ENCODE measurements around the gene TET3.
"Not testable (repeated sequence)": the region's sequence is repeated elsewhere in the genome, so short reads cannot be mapped to it uniquely, and the experiment has no call there.

TET3 gene

GRCh38 chr2:73984203-73984921 lies at the start of gene TET3:
Gene TET3, plus strand, starts transcription at chr2:73984910. Its CDS starts 1,494 bp downstream, at chr2:73986404.
- H3K9me3 ChIP-seq (ENCODE audit: control insufficient read depth, low read length): no peaks in the 10 kb centered on the region
- H3K27me3 ChIP-seq (replicated peaks; ENCODE audit: control insufficient read depth, insufficient read depth, low read length): peaks cover 9% of the 10 kb centered on the region
- DNase-seq (ENCODE audit: low read depth): peak; percentile 63
- no peaks in the 10 kb centered on the region for H3K36me3 ChIP-seq (ENCODE audit: control insufficient read depth, insufficient read depth, low read length, severe bottlenecking)
- peak within 1 kb of the TSS; percentile 79 for H3K4me3 ChIP-seq (ENCODE audit: low read length)
- H3K4me1 ChIP-seq (ENCODE audit: control insufficient read depth, insufficient read depth, low read length): peaks cover 36% of the 10 kb centered on the region
- peak within 1 kb of the TSS; percentile 78 for H3K9ac ChIP-seq (ENCODE audit: low read length)

- Histone ChIP-seq H3K27me3 (replicated peaks; ENCODE audit: control insufficient read depth, insufficient read depth, low read length) (no peaks in the 10 kb centered on the region), H3K4me3 (ENCODE audit: low read length) (no peak overlapping the region), H3K9me3 (ENCODE audit: control insufficient read depth, low read length) (no peaks in the 10 kb centered on the region), H3K36me3 (ENCODE audit: control insufficient read depth, insufficient read depth, low read length, severe bottlenecking) (peaks cover 7% of the 10 kb centered on the region), H3K9ac (ENCODE audit: low read length) (no peak overlapping the region), H3K4me1 (ENCODE audit: control insufficient read depth, insufficient read depth, low read length) (peaks cover 50% of the 10 kb centered on the region)
- no peak for DNase-seq (ENCODE audit: low read depth)
Observed at GRCh38 chr2:73935641-73936040, 49.1 kb upstream of the TET3 start.

DNA sequence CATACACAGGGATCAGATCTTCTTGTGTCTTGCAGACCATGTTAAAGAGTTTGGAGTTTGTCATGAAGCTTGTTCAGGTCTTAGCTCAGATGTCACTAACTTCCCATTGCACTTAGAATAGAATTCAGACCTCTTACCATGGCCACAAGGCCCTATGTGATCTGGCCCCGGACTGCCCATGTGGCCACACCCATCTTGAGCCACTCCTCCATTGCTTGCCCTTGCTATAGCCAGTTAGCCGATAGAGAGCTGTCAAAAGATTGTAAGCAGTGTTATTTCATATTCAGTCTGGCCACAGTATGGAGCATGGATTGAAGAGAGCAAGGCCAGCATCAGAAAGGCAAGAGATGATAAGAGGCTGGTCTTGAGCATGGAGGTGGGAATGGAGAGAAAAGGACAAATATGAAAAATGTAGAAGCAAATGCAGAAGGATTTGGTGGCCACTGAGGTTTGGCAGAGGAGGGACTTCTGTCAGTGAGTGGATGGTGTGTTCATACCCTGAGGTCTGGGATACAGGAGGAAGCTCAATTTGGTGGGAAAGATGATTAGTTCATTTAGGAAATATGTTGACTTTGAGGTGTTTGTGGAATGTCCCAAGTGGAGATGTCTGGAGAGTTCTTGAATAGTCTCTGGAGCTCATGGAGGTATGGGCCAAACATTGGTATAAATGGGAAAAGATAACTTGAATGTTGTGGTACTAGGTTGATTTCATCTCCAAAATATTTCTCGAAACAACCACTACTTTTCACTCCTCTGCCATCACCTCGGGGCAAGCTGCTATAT lies 47.4 kb upstream of the TET3 start:
- H3K9me3 ChIP-seq (ENCODE audit: control insufficient read depth, low read length): no peaks in the 10 kb centered on the region
- H3K27me3 ChIP-seq (replicated peaks; ENCODE audit: control insufficient read depth, insufficient read depth, low read length): no peaks in the 10 kb centered on the region
- no peak overlapping the region for H3K9ac ChIP-seq (ENCODE audit: low read length)
- peaks cover 44% of the 10 kb centered on the region for H3K4me1 ChIP-seq (ENCODE audit: control insufficient read depth, insufficient read depth, low read length)
- DNase-seq (ENCODE audit: low read depth): no peak
- peaks cover 10% of the 10 kb centered on the region for H3K36me3 ChIP-seq (ENCODE audit: control insufficient read depth, insufficient read depth, low read length, severe bottlenecking)
- H3K4me3 ChIP-seq (ENCODE audit: low read length): no peak overlapping the region

DNA sequence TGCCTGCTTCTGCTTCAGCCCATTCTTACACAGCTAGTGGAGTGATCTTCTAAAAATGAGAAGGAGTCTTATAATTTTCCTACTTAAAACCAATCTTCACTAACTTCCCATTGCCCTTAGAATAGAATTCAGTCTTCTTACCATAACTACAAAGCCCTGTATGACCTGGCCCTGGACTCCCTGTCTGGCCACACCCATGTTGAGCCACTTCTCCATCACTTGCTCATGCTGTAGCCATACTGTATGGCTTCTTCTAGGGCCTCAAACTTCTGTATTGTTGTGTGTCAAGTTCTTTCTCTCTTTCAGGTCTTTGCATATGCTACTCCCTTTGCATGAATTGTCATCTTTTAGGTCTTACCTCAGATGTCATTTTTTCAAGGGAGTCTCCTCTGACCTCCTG lies 46.8 kb upstream of the TET3 start:
- Histone ChIP-seq H3K9ac (ENCODE audit: low read length) (no peak overlapping the region), H3K4me1 (ENCODE audit: control insufficient read depth, insufficient read depth, low read length) (peaks cover 39% of the 10 kb centered on the region), H3K36me3 (ENCODE audit: control insufficient read depth, insufficient read depth, low read length, severe bottlenecking) (peaks cover 4% of the 10 kb centered on the region), H3K27me3 (replicated peaks; ENCODE audit: control insufficient read depth, insufficient read depth, low read length) (no peaks in the 10 kb centered on the region), H3K9me3 (ENCODE audit: control insufficient read depth, low read length) (no peaks in the 10 kb centered on the region), H3K4me3 (ENCODE audit: low read length) (no peak overlapping the region)
- no peak for DNase-seq (ENCODE audit: low read depth)

DNA sequence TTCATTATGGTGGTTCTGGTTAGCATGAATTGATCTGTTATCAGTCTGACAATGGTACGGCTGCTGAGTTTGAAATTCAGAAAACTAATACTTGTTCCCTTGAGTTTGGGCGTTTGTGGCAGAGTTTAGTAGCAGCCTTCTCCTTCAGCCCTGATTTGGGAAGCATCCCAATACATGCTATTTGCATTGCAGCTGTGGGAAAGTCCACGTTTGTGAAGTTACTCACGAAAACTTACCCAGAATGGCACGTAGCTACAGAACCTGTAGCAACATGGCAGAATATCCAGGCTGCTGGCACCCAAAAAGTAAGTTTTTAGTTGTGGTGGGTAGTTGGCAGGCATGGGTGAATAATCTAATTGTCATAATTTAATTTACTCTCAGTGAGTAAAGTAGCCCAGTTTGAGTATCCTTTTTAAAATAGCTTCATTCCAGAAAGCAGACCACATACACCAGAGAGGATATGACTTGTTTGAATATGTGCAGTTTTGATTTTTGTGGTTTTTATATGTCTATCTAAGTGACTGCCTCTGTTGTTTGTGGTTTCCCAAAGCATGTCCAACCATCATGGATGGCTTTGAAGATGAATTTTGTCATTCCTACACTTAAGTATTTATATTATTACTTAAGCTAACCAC lies 45.9 kb upstream of the TET3 start:
- peak; percentile 39 for DNase-seq (ENCODE audit: low read depth)
- peaks cover 10% of the 10 kb centered on the region for H3K36me3 ChIP-seq (ENCODE audit: control insufficient read depth, insufficient read depth, low read length, severe bottlenecking)
- no peaks in the 10 kb centered on the region for H3K9me3 ChIP-seq (ENCODE audit: control insufficient read depth, low read length)

DNA sequence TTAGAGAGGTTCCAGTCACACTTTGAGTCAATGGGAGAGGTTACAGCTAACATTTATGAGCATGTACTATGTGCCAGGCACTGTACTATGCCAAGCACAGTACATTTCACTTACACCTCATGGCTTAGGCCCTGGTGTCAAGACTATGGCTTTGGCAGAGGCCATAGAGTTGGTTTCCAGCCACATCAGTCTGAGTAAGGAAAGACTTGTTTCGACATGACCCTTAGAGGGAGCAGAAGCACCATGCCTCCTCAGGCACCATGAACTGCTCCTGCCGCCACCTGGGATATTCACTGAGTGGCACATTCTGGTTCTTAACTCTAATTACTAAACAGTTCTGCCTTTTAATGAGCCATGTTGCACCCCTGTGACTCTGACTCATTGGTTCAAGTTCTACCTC lies 45.3 kb upstream of the TET3 start:
- Histone ChIP-seq H3K36me3 (ENCODE audit: control insufficient read depth, insufficient read depth, low read length, severe bottlenecking) (peaks cover 14% of the 10 kb centered on the region), H3K4me1 (ENCODE audit: control insufficient read depth, insufficient read depth, low read length) (peaks cover 39% of the 10 kb centered on the region), H3K9me3 (ENCODE audit: control insufficient read depth, low read length) (no peaks in the 10 kb centered on the region), H3K27me3 (replicated peaks; ENCODE audit: control insufficient read depth, insufficient read depth, low read length) (no peaks in the 10 kb centered on the region), H3K9ac (ENCODE audit: low read length) (no peak overlapping the region), H3K4me3 (ENCODE audit: low read length) (no peak overlapping the region)
- peak; percentile 25 for DNase-seq (ENCODE audit: low read depth)

More for the DNA sequence above, 45.9 kb upstream of the TET3 start:
- Histone ChIP-seq H3K4me1 (ENCODE audit: control insufficient read depth, insufficient read depth, low read length) (peaks cover 39% of the 10 kb centered on the region), H3K27me3 (replicated peaks; ENCODE audit: control insufficient read depth, insufficient read depth, low read length) (no peaks in the 10 kb centered on the region), H3K9ac (ENCODE audit: low read length) (no peak overlapping the region), H3K4me3 (ENCODE audit: low read length) (no peak overlapping the region)

DNA sequence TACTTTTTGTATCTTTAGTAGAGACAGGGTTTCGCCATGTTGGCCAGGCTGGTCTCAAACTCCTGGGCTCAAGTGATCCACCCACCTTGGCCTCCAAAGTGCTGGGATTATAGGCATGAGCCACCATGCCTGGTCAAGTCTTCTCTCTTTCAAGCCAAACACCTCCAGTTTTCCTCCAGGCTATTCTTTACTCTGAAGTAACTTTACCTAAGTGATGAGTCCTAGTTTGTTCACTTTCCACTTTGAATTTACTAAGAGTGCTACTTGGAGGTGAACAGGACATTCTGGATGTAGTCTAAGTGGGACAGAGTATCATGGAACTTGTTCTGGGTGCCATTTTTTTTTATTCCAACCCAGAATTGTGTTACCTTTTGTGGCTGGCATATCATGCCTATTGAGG lies 44.6 kb upstream of the TET3 start:
- not testable (repeated sequence) for H3K9me3 ChIP-seq (ENCODE audit: control insufficient read depth, low read length); H3K4me3 ChIP-seq (ENCODE audit: low read length); DNase-seq (ENCODE audit: low read depth); H3K27me3 ChIP-seq (replicated peaks; ENCODE audit: control insufficient read depth, insufficient read depth, low read length); H3K9ac ChIP-seq (ENCODE audit: low read length)
- Histone ChIP-seq H3K36me3 (ENCODE audit: control insufficient read depth, insufficient read depth, low read length, severe bottlenecking) (peaks cover 19% of the 10 kb centered on the region), H3K4me1 (ENCODE audit: control insufficient read depth, insufficient read depth, low read length) (peaks cover 36% of the 10 kb centered on the region)

DNA sequence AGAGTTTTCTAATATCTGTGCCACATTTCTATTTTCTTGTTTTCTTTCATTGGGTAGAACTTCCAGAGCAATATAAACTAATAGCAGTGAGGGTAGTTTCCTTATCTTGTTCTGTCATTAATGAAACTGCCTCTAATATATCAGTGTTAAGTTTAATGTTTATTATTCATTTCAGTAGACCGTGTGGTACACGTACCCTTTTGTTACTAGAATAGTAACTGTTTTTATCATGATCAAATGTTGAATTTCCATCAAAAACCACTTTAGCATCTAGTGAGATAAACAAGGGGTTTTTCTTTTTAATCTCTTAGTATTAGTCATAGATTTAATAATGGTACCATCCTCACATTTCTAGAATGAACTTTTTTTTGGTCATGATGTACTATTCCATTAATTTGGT lies 42.0 kb upstream of the TET3 start:
- H3K4me1 ChIP-seq (ENCODE audit: control insufficient read depth, insufficient read depth, low read length): peaks cover 22% of the 10 kb centered on the region
- no peak for DNase-seq (ENCODE audit: low read depth)
- H3K27me3 ChIP-seq (replicated peaks; ENCODE audit: control insufficient read depth, insufficient read depth, low read length): no peaks in the 10 kb centered on the region
- no peak overlapping the region for H3K4me3 ChIP-seq (ENCODE audit: low read length)
- H3K36me3 ChIP-seq (ENCODE audit: control insufficient read depth, insufficient read depth, low read length, severe bottlenecking): peaks cover 38% of the 10 kb centered on the region
- no peaks in the 10 kb centered on the region for H3K9me3 ChIP-seq (ENCODE audit: control insufficient read depth, low read length)
- no peak overlapping the region for H3K9ac ChIP-seq (ENCODE audit: low read length)

- H3K4me3 ChIP-seq (ENCODE audit: low read length): no peak overlapping the region
- no peaks in the 10 kb centered on the region for H3K9me3 ChIP-seq (ENCODE audit: control insufficient read depth, low read length)
- H3K27me3 ChIP-seq (replicated peaks; ENCODE audit: control insufficient read depth, insufficient read depth, low read length): no peaks in the 10 kb centered on the region
- peaks cover 9% of the 10 kb centered on the region for H3K4me1 ChIP-seq (ENCODE audit: control insufficient read depth, insufficient read depth, low read length)
- H3K9ac ChIP-seq (ENCODE audit: low read length): no peak overlapping the region
- peaks cover 57% of the 10 kb centered on the region for H3K36me3 ChIP-seq (ENCODE audit: control insufficient read depth, insufficient read depth, low read length, severe bottlenecking)
- no peak for DNase-seq (ENCODE audit: low read depth)
Observed at GRCh38 chr2:73944714-73945113, 40.0 kb upstream of the TET3 start.

DNA sequence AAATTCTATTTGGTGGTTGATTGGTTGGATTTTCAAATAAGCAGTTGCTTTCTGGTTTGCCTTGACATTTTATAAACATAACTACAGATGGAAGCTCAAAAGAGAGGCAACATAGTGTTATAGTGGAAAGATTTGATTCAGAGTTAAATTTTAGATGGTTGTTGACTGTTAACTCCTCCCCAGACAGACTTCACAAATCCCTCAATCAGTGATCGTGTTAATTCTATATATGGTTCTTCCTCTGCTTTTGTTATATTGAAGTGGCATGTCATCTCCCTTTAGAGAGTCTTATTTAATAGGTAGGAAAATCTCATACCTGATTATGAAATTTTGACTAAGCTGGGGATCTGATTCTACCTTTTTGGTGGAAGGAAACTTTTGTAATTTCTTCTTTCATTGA lies 38.5 kb upstream of the TET3 start:
- Histone ChIP-seq H3K36me3 (ENCODE audit: control insufficient read depth, insufficient read depth, low read length, severe bottlenecking) (peaks cover 69% of the 10 kb centered on the region), H3K27me3 (replicated peaks; ENCODE audit: control insufficient read depth, insufficient read depth, low read length) (no peaks in the 10 kb centered on the region), H3K9me3 (ENCODE audit: control insufficient read depth, low read length) (no peaks in the 10 kb centered on the region), H3K9ac (ENCODE audit: low read length) (no peak overlapping the region), H3K4me3 (ENCODE audit: low read length) (no peak overlapping the region), H3K4me1 (ENCODE audit: control insufficient read depth, insufficient read depth, low read length) (no peaks in the 10 kb centered on the region)
- no peak for DNase-seq (ENCODE audit: low read depth)

- Histone ChIP-seq H3K4me1 (ENCODE audit: control insufficient read depth, insufficient read depth, low read length) (no peaks in the 10 kb centered on the region), H3K27me3 (replicated peaks; ENCODE audit: control insufficient read depth, insufficient read depth, low read length) (no peaks in the 10 kb centered on the region), H3K9ac (ENCODE audit: low read length) (no peak overlapping the region), H3K36me3 (ENCODE audit: control insufficient read depth, insufficient read depth, low read length, severe bottlenecking) (peaks cover 73% of the 10 kb centered on the region), H3K9me3 (ENCODE audit: control insufficient read depth, low read length) (no peaks in the 10 kb centered on the region), H3K4me3 (ENCODE audit: low read length) (no peak overlapping the region)
- no peak for DNase-seq (ENCODE audit: low read depth)
Observed at GRCh38 chr2:73946666-73947065, 38.0 kb upstream of the TET3 start.
